HCT116 (cell line): Measurements from ENCODE around the gene PLA2G4C. TPM values are rescaled to one million over a fixed set of nuclear protein-coding genes. Genes with fewer than 3 reads are reported as not detected.

ENCODE experiments used
- total RNA-seq: library from RNA; stranded (reverse); gene quantifications from one replicate; pipeline ENCODE4 v1.2.1, GENCODE V29; 2021; ENCODE audit not compliant: unreplicated experiment

Gene PLA2G4C
- total RNA-seq, 1 experiment from 2014 or later, result 1.7 TPM

Other genes starting within 250 kb of the PLA2G4C start
- 0.27 TPM for gene SULT2A1, start 224.5 kb downstream of the PLA2G4C start, total RNA-seq
- gene BSPH1, start 118.6 kb downstream of the PLA2G4C start, total RNA-seq, result not detected
- gene ELSPBP1, start 116.2 kb downstream of the PLA2G4C start, total RNA-seq, result not detected
- gene CABP5, start 66.7 kb downstream of the PLA2G4C start, total RNA-seq, result not detected
- gene LIG1, start 59.5 kb upstream of the PLA2G4C start, total RNA-seq, result 122 TPM
- 10.2 TPM for gene ZSWIM9, start 59.9 kb upstream of the PLA2G4C start, total RNA-seq
- gene CARD8, start 145.1 kb upstream of the PLA2G4C start, total RNA-seq, result 17.5 TPM
- 4.1 TPM for gene ZNF114, start 159.3 kb upstream of the PLA2G4C start, total RNA-seq
- 92.9 TPM for gene EMP3, start 214.7 kb upstream of the PLA2G4C start, total RNA-seq